Fibroblast of lung (primary cell): ENCODE data around the gene CNN2. TPM values are rescaled to one million over a fixed set of nuclear protein-coding genes. Genes with fewer than 3 reads are reported as not detected.

Experiments
- DNase-seq, 2 donors: peaks; one replicate each; pipeline versions ENCODE4 v3.0.0 to v3.0.0-alpha.2; 2010; ENCODE audit warnings: low read depth in 2 of 2
- H2AFZ ChIP-seq: 2 replicates; pipeline ENCODE4 v1.5.1; 2012; ENCODE audit warnings: low read length, control low read depth, inconsistent platforms
- H3K27ac ChIP-seq: 2 replicates; pipeline ENCODE4 v1.5.1; 2011; ENCODE audit warnings: low read length, control low read depth; ENCODE audit not compliant: insufficient read depth
- H3K27me3 ChIP-seq: 2 replicates; pipeline ENCODE4 v1.5.1; 2011; ENCODE audit warnings: mild to moderate bottlenecking, low read length; ENCODE audit not compliant: control insufficient read depth, insufficient read depth
- H3K36me3 ChIP-seq: 2 replicates; pipeline ENCODE4 v1.5.1; 2011; ENCODE audit warnings: low read length; ENCODE audit not compliant: control insufficient read depth, insufficient read depth
- H3K4me1 ChIP-seq: 2 replicates; pipeline ENCODE4 v1.5.1; 2011; ENCODE audit warnings: low read length; ENCODE audit not compliant: control insufficient read depth, insufficient read depth; ENCODE audit errors: extremely low read depth
- H3K4me2 ChIP-seq: 2 replicates; pipeline ENCODE4 v1.5.1; 2011; ENCODE audit warnings: low read length, control low read depth; ENCODE audit not compliant: insufficient read depth; ENCODE audit errors: extremely low read depth
- H3K4me3 ChIP-seq, 4 experiments: fragments of 200-600 bp in 1 of 4; sonication (generic) in 1 of 4; replicated peaks in 1 of 4; 2 replicates each; pipeline ENCODE4 v1.5.1; 2011 to 2016; ENCODE audit warnings: low read length in 4 of 4, low read depth in 3 of 4, mild to moderate bottlenecking in 3 of 4, control low read depth in 2 of 4, inconsistent platforms in 1 of 4, mixed read lengths in 1 of 4; ENCODE audit not compliant: insufficient read depth in 1 of 4; ENCODE audit errors: control extremely low read depth in 1 of 4
- H3K79me2 ChIP-seq: 2 replicates; pipeline ENCODE4 v1.5.1; 2012; ENCODE audit warnings: mild to moderate bottlenecking, low read length, inconsistent platforms; ENCODE audit not compliant: control insufficient read depth, insufficient read depth
- H3K9ac ChIP-seq: 2 replicates; pipeline ENCODE4 v1.5.1; 2011; ENCODE audit warnings: mild to moderate bottlenecking, low read length, control low read depth; ENCODE audit not compliant: insufficient read depth
- H3K9me3 ChIP-seq: 2 replicates; pipeline ENCODE4 v1.5.1; 2012; ENCODE audit warnings: low read depth, low read length; ENCODE audit not compliant: control insufficient read depth, insufficient read depth
- H4K20me1 ChIP-seq: 2 replicates; pipeline ENCODE4 v1.5.1; 2011; ENCODE audit warnings: low read length; ENCODE audit not compliant: control insufficient read depth, insufficient read depth; ENCODE audit errors: extremely low read depth
- EZH2 ChIP-seq: IDR thresholded peaks from 2 replicates; pipeline ENCODE4 v1.5.1; 2012; ENCODE audit warnings: low read length, control low read depth, mild to moderate bottlenecking; ENCODE audit errors: missing control alignments
- polyA plus RNA-seq, 2 donors: library from polyadenylated mRNA; depleted of rRNA in 1 of 2; stranded (reverse) in 1 of 2; unstranded in 1 of 2; fragments of >200 nt; gene quantifications; 2 replicates each; pipeline ENCODE4 v1.2.1, GENCODE V29; 2011 to 2012; ENCODE audit warnings: missing spikeins in 1 of 2
- total RNA-seq: library from RNA; depleted of rRNA; stranded (reverse); fragments of >200 nt; gene quantifications from 2 replicates; pipeline ENCODE4 v1.2.1, GENCODE V29; 2014
- TF ChIP-seq, protein P1 (sequence below), 2 donors: IDR thresholded peaks in 1 of 2; conservative IDR thresholded peaks in 1 of 2; 1 replicate in 1 of 2; 2 replicates in 1 of 2; pipeline ENCODE4 v1.5.1; 2011 to 2012; ENCODE audit warnings: low read length in 2 of 2, control low read depth in 1 of 2, inconsistent platforms in 1 of 2, low read depth in 1 of 2, mild to moderate bottlenecking in 1 of 2

Gene CNN2
- total and polyA plus RNA-seq, 2 donors (not counting 1 experiment from before 2014, with no cell fraction given) = 194 to 473 TPM

DNA sequence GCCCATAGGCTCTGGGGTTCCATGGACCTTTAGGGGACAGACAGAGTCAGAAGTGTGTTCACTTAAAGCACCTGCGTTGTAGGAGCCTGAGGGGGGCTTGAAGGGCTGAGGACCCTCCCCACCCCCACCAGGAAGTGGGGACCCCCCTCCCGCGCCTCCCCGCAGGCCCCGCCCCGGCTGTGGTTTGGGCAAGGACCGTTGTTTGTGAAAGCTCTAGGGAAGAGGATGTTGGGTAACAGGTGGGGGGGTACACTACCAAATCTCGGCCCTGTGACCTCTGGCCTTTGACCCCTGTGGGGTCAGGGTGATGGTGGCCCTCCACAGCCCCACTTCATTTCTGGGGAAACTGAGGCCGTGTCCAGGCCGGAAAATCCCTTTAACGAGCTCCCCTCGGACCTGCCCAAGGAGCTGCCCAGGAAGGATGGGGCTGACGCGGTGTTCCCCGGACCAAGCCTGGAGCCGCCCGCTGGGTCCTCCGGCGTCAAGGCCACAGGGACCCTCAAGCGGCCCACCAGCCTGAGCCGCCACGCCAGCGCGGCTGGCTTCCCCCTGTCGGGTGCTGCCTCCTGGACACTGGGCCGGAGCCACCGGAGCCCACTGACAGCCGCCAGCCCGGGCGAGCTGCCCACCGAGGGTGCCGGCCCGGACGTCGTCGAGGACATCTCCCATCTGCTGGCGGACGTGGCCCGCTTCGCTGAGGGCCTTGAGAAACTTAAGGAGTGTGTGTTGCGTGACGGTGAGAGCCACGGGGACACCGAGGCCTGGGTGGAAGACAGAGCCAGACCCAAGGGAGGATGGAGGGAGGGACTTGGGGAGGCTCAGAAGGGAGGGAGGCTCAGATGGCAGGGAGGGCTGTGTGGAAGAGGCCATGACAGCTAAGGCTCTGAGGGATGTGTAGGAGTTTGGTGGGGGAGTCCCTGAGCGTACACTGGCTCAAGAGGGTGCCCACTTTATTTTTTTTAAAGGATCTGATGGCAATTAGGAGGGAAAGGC lies 41.9 kb downstream of the CNN2 start:
- H3K36me3 ChIP-seq = no peaks in the 10 kb centered on the region
- H2AFZ ChIP-seq = no peak overlapping the region
- H3K4me2 ChIP-seq = no peak overlapping the region
- H3K27ac ChIP-seq = no peak overlapping the region
- peaks cover 18% of the 10 kb centered on the region for H3K27me3 ChIP-seq
- no peaks in the 10 kb centered on the region for H3K9me3 ChIP-seq
- no peaks in the 10 kb centered on the region for H3K4me1 ChIP-seq
- TF ChIP-seq, protein P1, sequence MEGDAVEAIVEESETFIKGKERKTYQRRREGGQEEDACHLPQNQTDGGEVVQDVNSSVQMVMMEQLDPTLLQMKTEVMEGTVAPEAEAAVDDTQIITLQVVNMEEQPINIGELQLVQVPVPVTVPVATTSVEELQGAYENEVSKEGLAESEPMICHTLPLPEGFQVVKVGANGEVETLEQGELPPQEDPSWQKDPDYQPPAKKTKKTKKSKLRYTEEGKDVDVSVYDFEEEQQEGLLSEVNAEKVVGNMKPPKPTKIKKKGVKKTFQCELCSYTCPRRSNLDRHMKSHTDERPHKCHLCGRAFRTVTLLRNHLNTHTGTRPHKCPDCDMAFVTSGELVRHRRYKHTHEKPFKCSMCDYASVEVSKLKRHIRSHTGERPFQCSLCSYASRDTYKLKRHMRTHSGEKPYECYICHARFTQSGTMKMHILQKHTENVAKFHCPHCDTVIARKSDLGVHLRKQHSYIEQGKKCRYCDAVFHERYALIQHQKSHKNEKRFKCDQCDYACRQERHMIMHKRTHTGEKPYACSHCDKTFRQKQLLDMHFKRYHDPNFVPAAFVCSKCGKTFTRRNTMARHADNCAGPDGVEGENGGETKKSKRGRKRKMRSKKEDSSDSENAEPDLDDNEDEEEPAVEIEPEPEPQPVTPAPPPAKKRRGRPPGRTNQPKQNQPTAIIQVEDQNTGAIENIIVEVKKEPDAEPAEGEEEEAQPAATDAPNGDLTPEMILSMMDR (conservative IDR thresholded peaks at IDR 0.05 in 1 of 2, IDR thresholded peaks at IDR 0.05 in 1 of 2; ENCODE audit: low read depth in 1 of 2, low read length in 2 of 2) = no peak
- TF ChIP-seq EZH2 = no peak
- no peak for DNase-seq
- H4K20me1 ChIP-seq = no peaks in the 10 kb centered on the region
- H3K4me3 ChIP-seq = no peak overlapping the region
- H3K79me2 ChIP-seq = no peaks in the 10 kb centered on the region
- no peak overlapping the region for H3K9ac ChIP-seq

DNA sequence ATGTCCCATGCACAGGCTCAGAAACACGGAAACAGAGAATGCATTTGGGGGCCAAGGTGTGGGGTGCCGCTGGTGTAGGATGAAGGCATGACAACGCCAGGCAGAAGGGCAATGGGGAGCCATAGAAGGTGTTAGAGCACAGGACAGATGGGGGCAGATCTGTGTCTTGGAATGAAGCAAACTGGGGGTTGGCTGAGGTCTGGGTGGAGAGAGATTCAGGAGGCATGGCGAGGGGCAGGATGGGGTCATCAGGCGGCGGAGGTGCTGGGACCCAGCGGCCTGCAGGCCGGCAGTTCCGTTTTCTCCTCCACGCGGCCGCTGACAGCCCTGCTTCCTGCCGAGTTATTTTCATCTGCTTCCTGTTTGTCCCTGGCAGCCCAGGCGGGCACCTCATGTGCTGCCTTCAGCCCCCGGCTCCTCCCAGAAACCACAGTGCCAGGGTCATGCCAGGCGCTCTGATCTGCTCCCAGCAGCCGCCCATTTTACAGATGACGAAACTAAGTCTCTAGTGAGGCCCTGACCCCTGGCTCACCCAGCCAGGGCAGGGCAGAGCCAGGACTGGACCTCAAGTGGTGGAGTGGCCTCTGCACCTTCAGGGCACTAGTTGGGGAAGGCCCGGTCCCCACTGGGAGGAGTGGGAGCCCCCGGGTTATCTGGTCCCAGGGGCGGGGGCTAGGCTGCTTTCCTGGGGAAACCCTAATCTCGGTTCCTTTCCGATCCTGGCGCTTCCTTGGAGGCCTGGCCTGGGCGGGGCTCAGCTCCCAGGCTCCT lies 42.8 kb downstream of the CNN2 start:
- H3K4me3 ChIP-seq = no peak overlapping the region
- no peaks in the 10 kb centered on the region for H3K36me3 ChIP-seq
- no peaks in the 10 kb centered on the region for H3K4me1 ChIP-seq
- H3K27ac ChIP-seq = no peak overlapping the region
- TF ChIP-seq, protein P1 (conservative IDR thresholded peaks at IDR 0.05 in 1 of 2, IDR thresholded peaks at IDR 0.05 in 1 of 2; ENCODE audit: low read depth in 1 of 2, low read length in 2 of 2) = no peak
- no peak for TF ChIP-seq EZH2
- no peak overlapping the region for H3K9ac ChIP-seq
- no peaks in the 10 kb centered on the region for H3K9me3 ChIP-seq
- no peaks in the 10 kb centered on the region for H3K79me2 ChIP-seq
- no peak for DNase-seq
- H4K20me1 ChIP-seq = no peaks in the 10 kb centered on the region
- no peak overlapping the region for H2AFZ ChIP-seq
- no peak overlapping the region for H3K4me2 ChIP-seq
- H3K27me3 ChIP-seq = peaks cover 18% of the 10 kb centered on the region

DNA sequence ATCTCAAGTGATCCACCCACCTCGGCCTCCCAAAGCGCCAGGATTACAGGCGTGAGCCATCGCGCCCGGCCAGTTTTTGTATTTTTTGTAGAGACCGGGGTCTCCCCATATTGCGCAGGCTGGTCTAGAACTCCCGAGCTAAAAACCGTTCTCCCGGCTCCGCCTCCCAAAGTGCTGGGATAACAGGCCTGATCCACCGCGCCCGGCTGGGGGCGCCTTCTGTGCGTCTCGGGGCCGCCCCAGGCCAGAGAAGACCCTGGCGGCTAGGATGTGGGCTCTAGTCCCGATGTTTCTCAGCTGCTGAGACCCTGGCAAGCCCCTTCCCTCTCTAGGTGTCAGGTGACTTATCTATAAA lies 44.1 kb downstream of the CNN2 start:
- Histone ChIP-seq H3K4me2 (no peak overlapping the region), H4K20me1 (no peaks in the 10 kb centered on the region), H2AFZ (no peak overlapping the region), H3K79me2 (no peaks in the 10 kb centered on the region), H3K4me3 (no peak overlapping the region), H3K27me3 (peaks cover 18% of the 10 kb centered on the region), H3K36me3 (no peaks in the 10 kb centered on the region), H3K27ac (no peak overlapping the region), H3K9me3 (no peaks in the 10 kb centered on the region), H3K4me1 (no peaks in the 10 kb centered on the region), H3K9ac (no peak overlapping the region)
- no peak for TF ChIP-seq EZH2
- TF ChIP-seq, protein P1 (conservative IDR thresholded peaks at IDR 0.05 in 1 of 2, IDR thresholded peaks at IDR 0.05 in 1 of 2; ENCODE audit: low read depth in 1 of 2, low read length in 2 of 2) = peak; percentile 19 to 21
- no peak for DNase-seq
